ENCODE data around the gene PCDHGA12.

DNA sequence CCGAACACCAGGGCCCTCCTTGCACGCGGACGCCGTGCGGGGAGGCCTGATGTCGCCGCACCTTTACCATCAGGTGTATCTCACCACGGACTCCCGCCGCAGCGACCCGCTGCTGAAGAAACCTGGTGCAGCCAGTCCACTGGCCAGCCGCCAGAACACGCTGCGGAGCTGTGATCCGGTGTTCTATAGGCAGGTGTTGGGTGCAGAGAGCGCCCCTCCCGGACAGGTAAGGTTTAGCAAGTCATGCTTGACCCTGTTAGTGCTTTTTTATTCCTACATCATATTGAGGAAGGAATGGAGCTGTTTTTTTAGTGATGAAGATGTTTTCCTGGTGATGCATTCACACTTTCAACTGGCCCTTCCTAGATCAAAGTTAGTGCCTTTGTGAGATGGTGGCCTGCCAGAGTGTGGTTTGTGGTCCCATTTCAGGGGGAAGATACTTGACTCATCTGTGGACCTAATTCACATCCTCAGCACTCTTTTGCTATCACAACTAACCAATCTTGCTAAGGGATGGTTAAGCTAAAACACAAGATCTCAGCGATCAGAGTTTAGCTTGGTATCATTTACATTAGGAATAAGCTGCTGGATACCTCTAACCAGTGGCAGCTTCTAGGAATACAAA lies 48.1 kb downstream of the PCDHGA12 start:
- TF ChIP-seq POLR2A (IDR thresholded peaks at IDR 0.05; ENCODE audit: low read depth, low read length) (no peak), POLR2AphosphoS5 (IDR thresholded peaks at IDR 0.05; ENCODE audit: low read depth, low read length) (no peak), TAF1 (IDR thresholded peaks at IDR 0.05; ENCODE audit: borderline replicate concordance, low read depth, low read length) (no peak)
